ENCODE measurements around the gene RSPH9.

The RSPH9 gene

DNA sequence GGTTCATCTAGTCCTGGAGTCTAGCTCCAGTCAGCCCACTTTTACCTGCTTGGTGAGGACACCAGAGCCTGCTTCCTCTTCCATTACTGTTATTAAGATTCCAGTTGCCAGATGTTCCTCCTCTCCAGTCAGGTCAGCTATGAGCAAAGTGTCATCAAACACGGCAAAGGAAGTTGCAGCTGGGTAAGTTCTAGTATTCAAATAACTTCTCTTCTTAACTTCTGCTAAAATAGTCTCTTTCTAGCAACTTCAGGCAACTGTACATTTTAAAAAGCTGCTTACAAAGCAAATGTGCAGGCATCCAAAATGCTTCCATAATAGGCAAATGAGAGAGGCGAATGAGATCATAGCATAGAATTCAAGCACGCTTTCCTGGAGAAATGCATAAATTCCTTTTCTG lies 61.2 kb downstream of the RSPH9 start:
- no peaks in the 10 kb centered on the region for H3K36me3 ChIP-seq (replicated peaks; ENCODE audit: insufficient read depth, low read length)
- peaks cover 32% of the 10 kb centered on the region for H3K4me1 ChIP-seq (ENCODE audit: low read length)
- no peaks in the 10 kb centered on the region for H3K9me2 ChIP-seq (replicated peaks; ENCODE audit: insufficient read depth, low read length)
- peak; percentile 73 for DNase-seq
- H3K79me2 ChIP-seq (ENCODE audit: low read length): no peaks in the 10 kb centered on the region
- H3K4me3 ChIP-seq (ENCODE audit: low read length): peak overlapping the region; percentile 28
- no peaks in the 10 kb centered on the region for H3K27me3 ChIP-seq (replicated peaks; ENCODE audit: insufficient read depth, low read length)
- H3K27ac ChIP-seq (ENCODE audit: low read length): peak overlapping the region; percentile 73
- peaks cover 33% of the 10 kb centered on the region for H3F3A ChIP-seq (ENCODE audit: insufficient read depth, low read length)
- no peaks in the 10 kb centered on the region for H3K9me3 ChIP-seq (replicated peaks; ENCODE audit: insufficient read depth, low read length)
- H3K4me2 ChIP-seq (ENCODE audit: low read depth, low read length): peak overlapping the region; percentile 62
- no peaks in the 10 kb centered on the region for H4K20me1 ChIP-seq (ENCODE audit: insufficient read depth, low read length)
- H2AFZ ChIP-seq (ENCODE audit: low read length): peak overlapping the region; percentile 20
- peak overlapping the region; percentile 44 for H3K9ac ChIP-seq (ENCODE audit: low read length)
- TF ChIP-seq EZH2phosphoT487 (IDR thresholded peaks at IDR 0.05; ENCODE audit: low read length): no peak
- TF ChIP-seq EZH2 (optimal IDR thresholded peaks at IDR 0.05; ENCODE audit: low read depth, low read length): no peak
- TF ChIP-seq, protein P1, sequence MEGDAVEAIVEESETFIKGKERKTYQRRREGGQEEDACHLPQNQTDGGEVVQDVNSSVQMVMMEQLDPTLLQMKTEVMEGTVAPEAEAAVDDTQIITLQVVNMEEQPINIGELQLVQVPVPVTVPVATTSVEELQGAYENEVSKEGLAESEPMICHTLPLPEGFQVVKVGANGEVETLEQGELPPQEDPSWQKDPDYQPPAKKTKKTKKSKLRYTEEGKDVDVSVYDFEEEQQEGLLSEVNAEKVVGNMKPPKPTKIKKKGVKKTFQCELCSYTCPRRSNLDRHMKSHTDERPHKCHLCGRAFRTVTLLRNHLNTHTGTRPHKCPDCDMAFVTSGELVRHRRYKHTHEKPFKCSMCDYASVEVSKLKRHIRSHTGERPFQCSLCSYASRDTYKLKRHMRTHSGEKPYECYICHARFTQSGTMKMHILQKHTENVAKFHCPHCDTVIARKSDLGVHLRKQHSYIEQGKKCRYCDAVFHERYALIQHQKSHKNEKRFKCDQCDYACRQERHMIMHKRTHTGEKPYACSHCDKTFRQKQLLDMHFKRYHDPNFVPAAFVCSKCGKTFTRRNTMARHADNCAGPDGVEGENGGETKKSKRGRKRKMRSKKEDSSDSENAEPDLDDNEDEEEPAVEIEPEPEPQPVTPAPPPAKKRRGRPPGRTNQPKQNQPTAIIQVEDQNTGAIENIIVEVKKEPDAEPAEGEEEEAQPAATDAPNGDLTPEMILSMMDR (IDR thresholded peaks at IDR 0.05; ENCODE audit: low read length): no peak

DNA sequence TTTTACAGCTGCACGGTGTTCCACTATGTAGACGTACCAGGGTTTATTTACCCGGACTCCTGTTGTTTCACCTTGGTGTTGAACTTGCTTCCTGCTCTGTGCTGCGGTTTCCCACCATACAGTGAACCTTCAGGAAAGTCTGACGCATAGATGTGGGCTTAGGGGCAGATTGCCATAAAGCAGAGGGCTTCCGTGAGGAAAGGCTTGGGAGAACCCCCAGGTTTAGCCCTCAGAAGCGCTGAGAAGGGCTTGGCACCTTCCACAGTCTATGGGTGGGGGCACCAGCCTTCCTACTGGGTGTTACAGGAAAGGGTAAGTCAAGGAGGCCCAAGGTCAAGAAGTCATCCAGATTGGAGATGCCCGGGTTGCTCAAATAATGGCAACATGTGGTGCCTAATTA lies 62.0 kb downstream of the RSPH9 start:
- DNase-seq: peak; percentile 22
- peak overlapping the region; percentile 28; the same call in 1 of the 2 replicates for H3K4me3 ChIP-seq (ENCODE audit: low read length)
- peak overlapping the region; percentile 20; the same call in 1 of the 2 replicates for H2AFZ ChIP-seq (ENCODE audit: low read length)
- peaks cover 33% of the 10 kb centered on the region for H3F3A ChIP-seq (ENCODE audit: insufficient read depth, low read length)
- peaks cover 32% of the 10 kb centered on the region for H3K4me1 ChIP-seq (ENCODE audit: low read length)
- TF ChIP-seq, protein P1 (IDR thresholded peaks at IDR 0.05; ENCODE audit: low read length): no peak
- TF ChIP-seq EZH2phosphoT487 (IDR thresholded peaks at IDR 0.05; ENCODE audit: low read length): no peak
- no peak for TF ChIP-seq EZH2 (optimal IDR thresholded peaks at IDR 0.05; ENCODE audit: low read depth, low read length)
- H3K4me2 ChIP-seq (ENCODE audit: low read depth, low read length): peak overlapping the region; percentile 62; the same call in 1 of the 2 replicates
- no peaks in the 10 kb centered on the region for H3K9me2 ChIP-seq (replicated peaks; ENCODE audit: insufficient read depth, low read length)
- H3K79me2 ChIP-seq (ENCODE audit: low read length): no peaks in the 10 kb centered on the region
- no peaks in the 10 kb centered on the region for H3K27me3 ChIP-seq (replicated peaks; ENCODE audit: insufficient read depth, low read length)
- H3K36me3 ChIP-seq (replicated peaks; ENCODE audit: insufficient read depth, low read length): no peaks in the 10 kb centered on the region
- H3K27ac ChIP-seq (ENCODE audit: low read length): peak overlapping the region; percentile 73
- no peaks in the 10 kb centered on the region for H3K9me3 ChIP-seq (replicated peaks; ENCODE audit: insufficient read depth, low read length)
- H3K9ac ChIP-seq (ENCODE audit: low read length): peak overlapping the region; percentile 44
- no peaks in the 10 kb centered on the region for H4K20me1 ChIP-seq (ENCODE audit: insufficient read depth, low read length)

DNA sequence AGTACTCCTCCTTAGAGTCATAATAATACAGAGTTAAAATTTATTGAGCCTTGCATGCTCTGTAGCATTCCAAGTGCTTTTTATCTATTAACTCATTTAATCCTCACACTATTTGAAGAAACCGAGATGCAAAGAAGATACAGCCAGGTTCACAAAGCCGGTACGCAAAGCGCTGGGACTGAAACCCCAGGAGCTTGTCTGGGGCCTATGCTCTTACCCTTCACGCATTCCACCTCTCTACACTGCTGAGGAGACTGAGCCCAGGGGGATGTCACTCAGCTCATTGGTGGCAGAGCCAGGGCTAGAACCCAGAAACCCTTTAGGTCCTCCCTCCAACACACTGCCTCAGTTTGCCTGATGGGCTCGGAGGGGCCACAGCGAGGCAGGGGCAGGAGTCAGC lies 62.4 kb downstream of the RSPH9 start:
- H3K4me2 ChIP-seq (ENCODE audit: low read depth, low read length): no peak overlapping the region

More for the DNA sequence above, 62.4 kb downstream of the RSPH9 start:
- H2AFZ ChIP-seq (ENCODE audit: low read length): no peak overlapping the region
- peaks cover 32% of the 10 kb centered on the region for H3K4me1 ChIP-seq (ENCODE audit: low read length)
- no peak for TF ChIP-seq EZH2 (optimal IDR thresholded peaks at IDR 0.05; ENCODE audit: low read depth, low read length)
- TF ChIP-seq, protein P1 (IDR thresholded peaks at IDR 0.05; ENCODE audit: low read length): no peak
- TF ChIP-seq EZH2phosphoT487 (IDR thresholded peaks at IDR 0.05; ENCODE audit: low read length): no peak
- H3K36me3 ChIP-seq (replicated peaks; ENCODE audit: insufficient read depth, low read length): no peaks in the 10 kb centered on the region
- H3K9ac ChIP-seq (ENCODE audit: low read length): no peak overlapping the region
- no peak overlapping the region for H3K4me3 ChIP-seq (ENCODE audit: low read length)
- H3F3A ChIP-seq (ENCODE audit: insufficient read depth, low read length): peaks cover 33% of the 10 kb centered on the region
- H3K9me2 ChIP-seq (replicated peaks; ENCODE audit: insufficient read depth, low read length): no peaks in the 10 kb centered on the region
- no peaks in the 10 kb centered on the region for H3K9me3 ChIP-seq (replicated peaks; ENCODE audit: insufficient read depth, low read length)
- H4K20me1 ChIP-seq (ENCODE audit: insufficient read depth, low read length): no peaks in the 10 kb centered on the region
- H3K79me2 ChIP-seq (ENCODE audit: low read length): no peaks in the 10 kb centered on the region
- no peaks in the 10 kb centered on the region for H3K27me3 ChIP-seq (replicated peaks; ENCODE audit: insufficient read depth, low read length)
- no peak for DNase-seq
- peak overlapping the region; percentile 73; the same call in 1 of the 2 replicates for H3K27ac ChIP-seq (ENCODE audit: low read length)

Measured in MM.1S (cell line).